ENCODE data around the gene CRBN.

CRBN gene

GRCh38 chr3:3177861-3178497, 1.5 kb downstream of the CRBN start:
- TF ChIP-seq, protein P1, sequence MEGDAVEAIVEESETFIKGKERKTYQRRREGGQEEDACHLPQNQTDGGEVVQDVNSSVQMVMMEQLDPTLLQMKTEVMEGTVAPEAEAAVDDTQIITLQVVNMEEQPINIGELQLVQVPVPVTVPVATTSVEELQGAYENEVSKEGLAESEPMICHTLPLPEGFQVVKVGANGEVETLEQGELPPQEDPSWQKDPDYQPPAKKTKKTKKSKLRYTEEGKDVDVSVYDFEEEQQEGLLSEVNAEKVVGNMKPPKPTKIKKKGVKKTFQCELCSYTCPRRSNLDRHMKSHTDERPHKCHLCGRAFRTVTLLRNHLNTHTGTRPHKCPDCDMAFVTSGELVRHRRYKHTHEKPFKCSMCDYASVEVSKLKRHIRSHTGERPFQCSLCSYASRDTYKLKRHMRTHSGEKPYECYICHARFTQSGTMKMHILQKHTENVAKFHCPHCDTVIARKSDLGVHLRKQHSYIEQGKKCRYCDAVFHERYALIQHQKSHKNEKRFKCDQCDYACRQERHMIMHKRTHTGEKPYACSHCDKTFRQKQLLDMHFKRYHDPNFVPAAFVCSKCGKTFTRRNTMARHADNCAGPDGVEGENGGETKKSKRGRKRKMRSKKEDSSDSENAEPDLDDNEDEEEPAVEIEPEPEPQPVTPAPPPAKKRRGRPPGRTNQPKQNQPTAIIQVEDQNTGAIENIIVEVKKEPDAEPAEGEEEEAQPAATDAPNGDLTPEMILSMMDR (IDR thresholded peaks at IDR 0.05; ENCODE audit: borderline replicate concordance, insufficient read depth, low read depth, low read length): no peak
- H3K4me3 ChIP-seq (ENCODE audit: low read depth, low read length): no peak overlapping the region

DNA sequence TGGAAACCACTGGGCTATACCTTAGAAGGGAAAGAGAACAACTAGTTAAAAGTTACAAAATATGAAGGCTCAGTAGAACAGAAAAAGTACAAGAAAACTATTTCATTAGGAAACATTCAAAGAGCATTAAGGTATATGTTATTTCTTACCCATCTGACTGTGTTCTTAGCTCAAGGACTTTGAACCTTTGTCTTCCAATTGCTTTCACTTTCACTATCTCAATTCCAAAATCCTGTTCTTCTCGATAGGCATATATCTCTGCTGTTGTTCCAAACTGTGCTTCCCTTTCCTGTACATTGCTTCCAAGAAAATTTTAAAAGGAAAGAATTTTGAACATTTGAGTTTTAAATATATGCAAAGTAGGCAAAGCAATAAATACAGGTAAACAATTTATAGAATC, 6.9 kb downstream of the CRBN start:
- TF ChIP-seq, protein P1 (IDR thresholded peaks at IDR 0.05; ENCODE audit: borderline replicate concordance, insufficient read depth, low read depth, low read length): no peak
- H3K4me3 ChIP-seq (ENCODE audit: low read depth, low read length): no peak overlapping the region

- H3K4me3 ChIP-seq (ENCODE audit: low read depth, low read length): no peak overlapping the region
- TF ChIP-seq, protein P1 (IDR thresholded peaks at IDR 0.05; ENCODE audit: borderline replicate concordance, insufficient read depth, low read depth, low read length): no peak
Observed at GRCh38 chr3:3170998-3171397, 8.5 kb downstream of the CRBN start.

DNA sequence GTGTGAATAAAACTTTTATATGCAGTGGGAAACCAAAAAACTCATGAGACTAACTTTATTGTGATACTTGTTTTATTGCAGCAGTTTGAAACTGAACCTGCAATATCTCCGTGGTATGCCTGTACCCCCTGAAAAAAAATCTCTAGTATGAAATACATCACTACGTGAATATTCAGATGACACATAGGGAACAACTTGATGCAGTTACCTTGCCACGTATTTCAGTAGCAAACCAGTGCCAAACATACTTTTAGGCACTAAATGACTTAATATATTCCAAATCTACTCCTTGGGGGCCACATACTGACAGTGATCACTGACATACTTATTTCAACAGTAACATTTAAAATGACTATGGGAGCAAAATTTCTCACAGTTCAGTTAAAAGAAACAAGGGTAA, 13.8 kb downstream of the CRBN start:
- TF ChIP-seq, protein P1 (IDR thresholded peaks at IDR 0.05; ENCODE audit: borderline replicate concordance, insufficient read depth, low read depth, low read length): no peak
- H3K4me3 ChIP-seq (ENCODE audit: low read depth, low read length): no peak overlapping the region

- H3K4me3 ChIP-seq (ENCODE audit: low read depth, low read length): no peak overlapping the region
- TF ChIP-seq, protein P1 (IDR thresholded peaks at IDR 0.05; ENCODE audit: borderline replicate concordance, insufficient read depth, low read depth, low read length): no peak
Observed at GRCh38 chr3:3165241-3165640, 14.2 kb downstream of the CRBN start.

DNA sequence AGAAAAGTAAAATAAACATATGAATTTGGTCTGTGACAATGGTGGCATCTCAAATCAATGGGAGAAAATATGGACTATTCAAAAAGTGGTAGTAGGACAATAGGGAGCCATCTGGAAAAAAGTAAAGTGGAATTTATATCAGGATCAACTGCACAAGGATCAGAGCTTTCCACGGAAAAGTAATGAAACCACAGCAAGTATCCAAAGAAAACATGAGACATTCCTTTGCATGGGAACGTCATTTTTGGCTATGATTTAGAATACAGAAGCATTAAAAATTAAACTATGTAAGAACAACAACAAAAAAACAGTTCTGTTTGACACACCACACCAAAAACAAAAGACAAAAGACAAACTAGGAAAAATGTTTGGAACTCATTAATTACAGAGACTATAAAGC, 18.7 kb downstream of the CRBN start:
- H3K4me3 ChIP-seq (ENCODE audit: low read depth, low read length): no peak overlapping the region
- TF ChIP-seq, protein P1 (IDR thresholded peaks at IDR 0.05; ENCODE audit: borderline replicate concordance, insufficient read depth, low read depth, low read length): no peak

DNA sequence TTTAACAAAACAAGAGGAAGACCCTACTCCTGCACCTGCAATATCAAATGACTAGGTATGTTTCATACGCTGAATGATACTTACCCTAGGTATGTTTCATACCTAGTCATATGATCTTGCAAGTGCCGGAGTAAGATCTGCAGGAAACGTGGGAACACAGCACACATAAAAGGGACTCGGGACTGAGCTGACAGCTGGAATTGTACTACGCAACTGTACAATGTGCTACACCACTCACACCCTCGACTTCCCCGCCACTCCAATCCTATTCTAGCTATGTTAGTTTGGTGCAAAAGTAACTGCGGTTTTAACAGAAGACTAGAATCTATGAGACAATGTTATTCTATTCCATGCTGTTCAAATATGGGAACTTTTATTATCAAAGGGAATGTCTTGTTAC, 22.0 kb downstream of the CRBN start:
- TF ChIP-seq, protein P1 (IDR thresholded peaks at IDR 0.05; ENCODE audit: borderline replicate concordance, insufficient read depth, low read depth, low read length): no peak
- H3K4me3 ChIP-seq (ENCODE audit: low read depth, low read length): no peak overlapping the region
